GM18868 (cell line): ENCODE results near the gene DPYSL4.

Source experiments
- ATAC-seq: cut with Tn5 transposase; IDR thresholded peaks from one replicate; pipeline ENCODE4 v1.9.1; 2021; ENCODE audit warnings: mild to moderate bottlenecking, moderate library complexity; ENCODE audit not compliant: unreplicated experiment

The DPYSL4 gene

DNA sequence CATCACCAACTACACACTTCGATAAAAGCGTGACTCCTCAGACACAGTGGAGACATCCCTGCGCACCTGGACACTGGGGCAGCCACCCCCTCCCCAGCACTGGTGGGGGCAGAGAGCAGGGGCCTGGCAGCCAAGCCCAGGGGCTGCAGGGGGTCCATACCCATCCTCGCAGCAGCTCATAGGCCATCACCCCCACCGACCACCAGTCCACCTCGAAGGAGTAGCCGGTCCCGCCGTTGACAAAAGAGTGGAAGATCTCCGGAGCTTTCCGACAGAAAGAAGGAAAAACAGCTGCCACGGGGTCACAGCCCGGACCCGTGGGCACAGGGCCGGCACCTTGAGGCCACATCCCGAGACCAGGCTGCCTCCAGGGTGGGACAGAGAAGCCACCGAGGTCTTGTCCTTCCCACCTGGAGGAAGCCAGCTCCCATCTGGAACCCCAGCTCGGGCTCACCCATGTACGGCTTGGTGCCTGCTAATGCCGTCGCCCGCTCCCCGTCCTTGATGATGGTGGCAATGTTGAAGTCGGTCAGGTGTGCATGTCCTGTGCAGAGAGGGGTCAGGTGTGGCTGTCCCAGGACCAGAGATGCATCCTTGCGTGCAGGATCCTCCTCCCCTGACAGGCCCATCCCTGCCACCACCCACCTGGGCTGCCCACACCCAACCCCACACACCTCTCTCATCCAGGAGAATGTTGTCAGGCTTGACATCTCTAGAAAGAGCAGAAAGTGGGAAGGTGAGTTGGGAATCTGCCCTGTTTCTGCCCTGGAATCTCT, 38.5 kb downstream of the DPYSL4 start:
- no peak for ATAC-seq

DNA sequence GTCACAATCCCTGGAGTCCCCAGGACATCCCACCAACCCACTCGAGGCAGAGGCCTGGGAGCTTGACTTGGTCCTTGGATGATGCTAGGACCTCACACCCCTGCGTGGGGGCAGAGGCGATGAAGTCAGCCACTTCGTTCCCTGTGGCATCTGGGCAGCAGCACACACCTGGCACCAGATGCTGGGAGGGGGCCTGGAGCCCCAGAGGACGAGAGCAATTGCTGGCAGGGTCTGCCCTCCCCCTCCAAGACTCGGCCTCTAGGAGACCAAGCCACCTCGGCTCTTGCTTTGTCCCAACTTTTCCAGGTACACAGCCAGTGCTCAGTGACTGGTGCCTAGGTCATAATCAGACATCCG, 39.1 kb downstream of the DPYSL4 start:
- no peak for ATAC-seq

DNA sequence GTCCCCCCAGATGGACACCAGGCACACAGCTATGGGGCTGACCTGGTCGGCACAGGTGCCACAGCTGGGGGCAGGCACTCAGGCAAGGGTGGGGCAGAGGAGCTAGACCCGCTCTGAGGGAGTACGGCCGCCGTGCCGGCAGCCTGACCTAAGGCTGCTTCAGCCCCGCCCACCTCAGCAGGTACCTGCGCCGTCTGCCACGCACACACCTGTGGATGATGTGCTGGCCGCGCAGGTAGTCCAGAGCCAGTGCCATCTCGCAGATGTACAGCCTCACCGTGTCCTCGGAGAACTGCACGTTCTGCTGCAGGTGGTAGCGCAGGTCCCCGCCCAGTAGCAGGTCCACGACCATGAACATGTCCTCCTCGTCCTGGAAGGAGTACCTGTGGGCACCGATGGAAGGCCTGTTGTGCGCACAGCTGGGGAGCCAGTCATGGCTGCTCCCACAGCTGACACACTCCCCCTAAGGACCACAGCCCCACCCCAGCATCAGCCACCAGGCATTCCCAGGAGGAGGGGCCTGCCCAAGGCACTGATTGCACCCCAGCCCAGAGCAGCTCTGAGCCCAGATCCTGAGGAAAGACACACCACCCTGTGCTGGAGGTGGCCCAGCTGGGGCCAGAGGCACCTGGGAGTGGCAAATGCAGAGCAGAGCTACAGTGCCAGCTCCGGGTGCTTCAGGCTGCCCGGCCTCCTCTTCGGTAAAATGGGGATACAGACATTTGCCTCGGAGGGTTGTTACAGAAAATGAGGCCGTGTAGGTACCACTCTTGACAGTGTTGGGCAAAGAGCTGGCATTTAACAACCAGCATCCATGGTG, 40.0 kb downstream of the DPYSL4 start:
- ATAC-seq, result no peak

DNA sequence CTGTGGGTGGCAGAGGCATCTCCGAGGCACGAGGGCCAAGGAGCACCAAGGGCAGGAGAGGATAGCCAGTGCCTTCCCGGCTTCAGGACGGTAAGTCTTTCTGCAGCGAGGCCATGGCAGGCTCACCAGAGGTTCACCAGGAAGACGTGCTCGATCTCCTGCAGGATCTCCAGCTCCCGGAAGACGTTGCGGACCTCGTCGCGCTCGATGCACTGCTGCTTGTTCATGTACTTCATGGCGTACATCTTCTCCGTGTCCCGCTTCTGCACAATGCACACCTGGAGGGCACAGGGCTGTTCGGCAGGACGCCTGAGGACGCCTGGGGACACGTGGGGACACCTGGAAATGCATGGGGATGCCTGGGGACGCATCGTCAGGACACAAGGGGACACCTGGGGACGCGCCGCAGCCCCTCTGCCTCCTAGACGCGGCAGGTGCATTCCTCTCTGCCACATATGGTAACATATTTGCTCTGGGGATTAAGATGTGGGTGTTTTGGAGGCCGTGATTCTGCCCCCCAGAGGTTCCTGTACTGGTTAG, 41.2 kb downstream of the DPYSL4 start:
- ATAC-seq, result no peak

DNA sequence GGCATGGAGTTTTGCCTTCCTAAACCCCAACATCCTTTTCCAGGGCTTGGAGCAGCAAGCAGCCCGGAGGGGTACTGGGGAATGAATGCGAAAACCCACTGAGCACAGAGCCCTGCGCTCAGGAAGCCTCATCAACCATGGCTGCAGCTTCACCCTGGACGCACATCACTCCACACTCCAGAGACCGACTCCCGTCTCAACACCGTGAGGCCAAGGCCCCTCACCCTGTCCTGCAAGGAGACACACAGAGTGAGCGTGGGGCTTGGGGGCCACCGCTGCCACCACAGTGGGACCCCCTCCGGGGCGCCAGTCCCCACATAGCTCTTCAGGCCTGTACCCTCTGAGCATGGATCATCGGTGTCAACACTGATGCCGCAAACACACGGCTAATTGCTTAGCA, 41.9 kb downstream of the DPYSL4 start:
- ATAC-seq, result no peak

DNA sequence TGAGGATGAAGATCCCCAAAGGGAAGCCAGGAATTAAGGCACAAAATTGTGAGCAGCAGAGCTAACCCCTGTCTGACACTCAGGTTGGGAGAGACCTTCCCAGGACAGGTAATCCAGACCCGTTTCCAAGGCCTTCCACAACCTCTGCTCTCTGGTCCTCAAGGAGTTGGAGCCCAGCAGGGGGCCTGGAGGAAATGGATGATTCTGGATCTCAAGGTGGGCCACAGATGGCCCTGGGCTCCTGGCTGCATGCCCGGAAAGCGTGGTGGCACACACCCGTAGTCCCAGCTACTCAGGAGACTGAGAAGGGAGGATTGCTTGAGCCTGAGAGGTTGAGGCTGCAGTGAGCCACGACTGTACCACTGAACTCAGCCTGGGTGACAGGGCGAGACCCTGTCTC, 42.3 kb downstream of the DPYSL4 start:
- no peak for ATAC-seq

DNA sequence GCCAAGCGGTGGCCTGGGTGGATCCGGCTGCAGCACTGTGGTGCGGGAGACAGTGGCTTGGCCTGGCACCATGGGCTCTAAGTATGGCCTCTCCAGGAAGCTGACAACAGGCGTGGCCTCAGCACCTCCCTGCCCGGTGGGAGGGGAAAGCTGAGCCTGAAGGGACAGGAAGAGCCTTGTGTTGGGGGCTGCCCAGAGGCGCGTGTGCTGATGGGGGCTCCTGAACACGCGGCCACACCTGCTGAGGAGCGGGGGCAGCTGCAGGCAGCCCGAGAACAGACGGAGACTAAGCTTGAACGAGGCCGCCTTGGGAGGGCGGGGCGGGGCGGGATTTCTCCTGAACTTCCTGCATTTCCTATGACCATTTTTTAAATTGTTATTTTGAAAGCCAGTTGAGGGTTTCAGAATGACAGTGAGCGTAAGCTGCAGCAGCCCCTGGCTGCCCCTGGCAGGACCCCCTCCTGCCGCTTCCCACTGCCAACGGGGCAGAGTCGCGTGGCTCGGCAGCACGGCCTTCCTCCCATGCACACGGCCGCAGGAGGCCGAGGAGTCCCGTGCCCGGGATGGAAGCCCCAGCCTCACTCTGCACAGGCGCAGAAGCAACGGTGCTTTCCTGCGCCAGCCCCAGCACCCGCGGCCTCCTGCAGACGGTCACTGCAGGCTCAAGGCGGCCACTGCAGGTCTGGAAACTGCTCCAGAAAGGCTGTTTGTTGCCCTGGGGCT, 43.2 kb downstream of the DPYSL4 start:
- ATAC-seq, result no peak

DNA sequence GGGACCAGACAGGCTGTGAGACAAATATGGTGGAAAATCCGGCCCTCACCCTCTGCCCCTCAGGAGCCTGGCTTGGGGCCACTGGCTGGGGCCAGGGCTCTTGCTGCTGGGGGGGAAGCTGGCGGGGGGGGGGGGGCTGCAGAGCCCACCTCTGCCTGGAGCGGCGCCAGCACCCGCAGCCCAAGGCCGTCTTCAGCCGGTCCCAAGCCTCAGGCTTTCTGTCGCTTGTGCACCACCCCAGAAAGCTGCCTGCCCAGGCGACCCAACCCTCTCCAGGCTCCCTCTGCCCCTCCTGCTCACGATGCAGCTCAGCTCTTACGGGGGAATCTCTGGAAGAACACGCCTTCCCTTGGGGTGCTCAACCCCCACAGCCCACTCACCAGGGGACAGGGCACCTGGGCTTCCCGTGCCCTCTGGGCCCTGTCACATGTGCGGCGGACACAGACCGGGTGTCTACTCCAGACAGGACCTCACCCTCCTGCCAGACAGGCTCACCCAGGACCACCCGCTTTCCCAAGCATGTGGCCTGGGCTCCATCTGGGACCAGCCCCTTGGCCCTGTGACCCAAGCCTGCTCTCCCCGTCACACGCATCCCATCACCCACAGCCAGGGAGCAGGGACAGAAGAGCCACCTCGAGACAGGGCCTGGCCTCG, 43.9 kb downstream of the DPYSL4 start:
- ATAC-seq, result no peak

DNA sequence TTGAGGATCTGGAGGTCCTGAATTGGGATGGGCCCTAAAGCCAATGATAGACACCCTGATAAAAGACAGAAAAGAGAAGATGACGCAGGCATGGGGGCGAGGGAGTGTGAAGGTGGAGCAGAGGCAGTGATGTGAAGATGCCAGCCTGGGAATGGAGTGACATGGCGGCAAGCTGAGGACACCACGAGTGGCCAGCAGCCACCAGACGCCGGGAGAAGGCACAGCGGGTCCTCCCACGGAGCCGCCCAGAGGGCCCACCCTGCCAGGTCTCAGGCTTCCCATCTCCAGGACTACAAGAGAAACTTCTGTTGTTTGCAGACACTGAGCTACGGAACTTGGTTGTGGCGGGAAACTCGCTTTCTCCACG, 44.9 kb downstream of the DPYSL4 start:
- ATAC-seq, result no peak

DNA sequence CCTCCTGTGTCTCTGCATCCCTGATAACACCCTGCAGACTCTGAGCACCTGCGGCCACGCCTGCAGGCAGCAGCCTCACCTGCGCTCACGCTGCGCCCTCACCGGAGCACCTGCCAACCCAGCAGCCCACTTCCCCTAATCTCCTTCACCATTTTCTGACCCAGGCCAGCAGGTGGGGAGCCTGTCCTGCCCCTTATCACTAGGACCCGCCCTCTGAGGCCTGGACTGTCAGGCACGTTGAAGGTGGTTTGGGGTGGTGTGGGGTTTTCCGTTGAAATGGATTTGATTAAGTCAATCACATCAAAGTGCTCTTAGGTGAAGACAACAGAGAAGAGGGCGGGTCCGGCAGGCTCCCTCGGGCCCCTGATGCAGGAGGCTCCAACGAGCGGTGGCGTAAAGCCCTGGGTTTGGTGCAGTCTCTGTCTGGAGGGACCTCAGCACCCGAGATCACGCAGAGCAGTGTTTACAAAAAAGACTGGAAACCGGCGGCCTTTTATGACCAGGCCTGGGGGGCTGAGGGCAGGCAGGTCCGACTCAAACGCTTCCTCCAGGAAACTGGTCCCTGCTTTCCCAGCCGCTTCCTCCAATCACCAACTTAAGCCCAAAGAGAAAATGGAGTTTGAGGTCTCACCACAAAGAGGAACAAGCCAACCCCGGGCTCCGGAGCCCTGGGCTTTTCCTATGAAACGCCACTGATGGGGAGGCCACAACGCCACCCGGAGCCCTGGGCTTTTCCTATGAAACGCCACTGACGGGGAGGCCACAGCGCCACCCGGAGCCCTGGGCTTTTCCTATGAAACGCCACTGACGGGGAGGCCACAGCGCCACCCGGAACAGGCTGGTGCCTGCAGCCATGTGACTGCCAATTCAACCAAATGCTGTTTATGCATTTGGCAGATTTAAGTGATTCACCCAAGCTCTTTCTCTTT, 45.5 kb downstream of the DPYSL4 start:
- ATAC-seq, result no peak

DNA sequence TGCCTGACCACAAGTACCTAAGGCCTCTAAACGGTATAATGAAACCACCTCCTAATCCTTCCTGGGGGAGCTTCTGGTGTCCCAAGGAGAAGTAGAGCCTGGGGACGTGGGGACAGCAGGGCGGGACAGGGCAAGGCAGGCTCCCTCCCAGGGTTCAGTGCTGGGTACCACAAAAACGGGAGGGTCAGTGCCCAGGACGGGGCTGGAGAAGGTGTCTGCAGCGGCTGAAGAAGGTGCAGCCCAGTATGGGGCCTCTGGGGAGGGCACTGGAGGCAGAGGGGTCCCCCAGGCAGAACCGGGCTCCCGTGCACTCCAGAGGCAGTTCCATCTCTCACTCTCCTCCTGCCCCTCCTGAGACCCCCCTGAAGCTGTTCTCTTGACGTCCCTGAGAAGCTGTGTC, 46.2 kb downstream of the DPYSL4 start:
- ATAC-seq, result no peak

DNA sequence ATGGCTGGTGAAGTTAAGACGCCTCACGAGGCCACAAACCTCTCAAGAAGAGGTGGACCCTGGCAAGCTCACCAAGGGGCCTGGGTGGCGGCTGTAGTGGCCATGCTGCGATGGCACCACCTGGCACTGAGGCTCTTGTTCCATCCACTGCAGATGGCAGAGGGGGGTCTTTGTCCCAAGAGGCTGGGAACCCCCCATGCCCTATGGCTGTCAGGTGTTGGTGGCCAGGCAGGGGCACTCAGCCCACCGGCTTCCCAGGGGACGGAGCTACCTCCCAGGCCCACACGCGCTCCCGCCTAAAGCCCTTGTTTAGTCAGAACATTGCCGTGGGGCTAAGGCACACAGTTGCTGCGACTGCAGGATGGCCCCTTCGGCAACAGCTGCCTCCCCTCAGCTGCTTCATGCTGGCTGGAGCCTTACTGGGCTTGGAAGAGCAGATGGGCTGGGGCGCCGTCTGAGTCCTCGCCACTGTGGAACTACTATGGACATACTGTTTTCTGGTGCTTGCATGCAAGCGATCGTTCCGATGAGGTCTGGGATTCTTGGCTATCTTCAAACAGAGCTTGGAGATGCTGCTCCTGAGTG, 46.8 kb downstream of the DPYSL4 start:
- no peak for ATAC-seq

DNA sequence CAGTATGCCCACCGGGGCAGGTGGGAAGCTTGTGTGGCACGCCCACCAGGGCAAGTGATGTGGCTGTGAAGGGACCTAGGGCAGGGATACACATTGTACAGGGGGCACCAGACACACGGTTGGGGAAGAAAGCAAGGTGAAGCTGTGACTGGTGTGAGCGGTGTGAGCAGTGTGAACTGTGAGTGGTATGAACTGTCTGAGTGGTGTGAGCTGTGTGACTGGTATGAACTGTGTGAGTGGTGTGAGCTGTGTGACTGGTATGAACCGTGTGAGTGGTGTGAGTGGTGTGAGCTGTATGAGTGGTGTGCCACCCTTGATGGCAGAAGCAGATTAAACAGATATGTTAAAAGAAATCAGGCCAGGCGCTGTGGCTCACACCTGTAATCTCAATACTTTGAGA, 48.1 kb downstream of the DPYSL4 start:
- ATAC-seq, result no peak

DNA sequence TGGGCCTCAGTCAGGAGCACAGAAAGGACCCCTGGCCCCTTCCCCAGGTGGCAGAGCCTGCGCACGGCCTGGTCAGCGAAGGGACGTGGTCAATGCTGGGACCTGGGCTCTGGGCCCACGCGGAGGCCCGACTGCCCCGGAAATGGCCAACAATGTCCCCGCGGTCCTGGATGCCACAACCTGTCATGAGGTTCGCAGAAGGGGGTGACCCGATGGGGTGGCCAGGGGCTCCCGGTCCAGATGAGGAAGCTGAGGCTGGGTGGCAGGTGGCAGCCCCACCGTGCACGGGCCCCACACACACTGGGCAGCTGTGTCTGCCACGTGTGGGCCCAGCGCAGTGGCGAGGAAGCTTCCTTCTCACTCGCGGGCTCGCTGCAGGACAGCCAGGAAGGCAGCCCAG, 49.4 kb downstream of the DPYSL4 start:
- ATAC-seq, result no peak

DNA sequence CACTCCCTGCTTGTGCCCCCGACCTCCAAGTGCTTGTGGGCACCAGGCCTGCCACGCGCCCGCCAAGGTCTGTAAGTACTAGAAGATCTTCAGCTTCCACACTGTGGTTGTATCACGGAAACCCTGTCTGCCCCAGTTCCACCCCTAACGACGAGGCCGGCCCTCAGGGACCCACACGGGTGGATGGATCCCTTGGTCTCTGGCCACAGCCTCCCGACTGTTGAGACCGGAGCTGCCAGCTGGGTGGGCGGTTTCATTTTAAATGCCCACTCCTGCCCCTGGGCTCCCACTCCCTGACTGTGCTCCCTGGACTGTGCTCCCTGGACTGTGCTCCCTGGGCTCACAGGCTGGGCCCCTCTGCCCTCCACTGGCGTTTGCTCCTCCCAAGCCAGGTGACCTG, 50.1 kb downstream of the DPYSL4 start:
- ATAC-seq, result no peak

DNA sequence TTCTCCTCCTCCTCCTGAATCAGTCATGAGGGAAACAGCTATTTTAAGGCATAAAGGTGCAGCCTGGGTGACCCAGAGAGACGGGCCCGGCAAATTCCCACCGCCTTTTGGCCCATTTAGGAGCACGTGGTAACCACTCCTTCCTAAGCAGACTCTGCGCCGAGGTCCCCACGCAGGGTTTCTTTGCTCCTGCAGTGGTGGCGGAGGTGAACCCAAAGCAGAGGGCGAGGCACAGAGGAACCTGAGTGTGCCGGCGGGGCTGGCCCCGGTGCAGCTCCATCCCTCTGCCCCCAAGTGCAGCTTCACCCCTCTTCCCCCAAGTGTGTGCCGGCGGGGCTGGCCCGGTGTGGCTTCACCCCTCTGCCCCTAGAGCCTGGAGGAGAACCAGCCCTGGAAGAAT, 50.6 kb downstream of the DPYSL4 start:
- ATAC-seq, result no peak

DNA sequence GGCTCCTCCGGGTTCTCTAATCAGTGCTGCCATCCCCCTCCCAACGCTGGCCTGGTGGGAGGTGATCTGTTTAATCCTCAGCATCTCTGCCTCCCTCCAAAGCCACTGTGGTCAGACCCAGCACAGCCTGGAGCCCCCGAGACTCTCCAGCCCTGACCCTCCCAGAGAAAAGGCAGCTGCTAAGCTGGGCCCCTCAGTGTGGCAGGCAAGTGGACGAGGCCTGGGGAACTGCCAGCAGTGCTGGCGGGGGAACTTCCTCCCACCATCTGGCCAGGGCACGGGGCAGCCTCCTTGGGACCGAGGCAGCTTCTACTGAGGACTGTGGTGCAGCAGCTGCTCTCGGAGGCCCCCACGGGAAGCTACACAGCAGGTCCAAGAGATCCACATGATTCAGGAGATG, 51.1 kb downstream of the DPYSL4 start:
- no peak for ATAC-seq

DNA sequence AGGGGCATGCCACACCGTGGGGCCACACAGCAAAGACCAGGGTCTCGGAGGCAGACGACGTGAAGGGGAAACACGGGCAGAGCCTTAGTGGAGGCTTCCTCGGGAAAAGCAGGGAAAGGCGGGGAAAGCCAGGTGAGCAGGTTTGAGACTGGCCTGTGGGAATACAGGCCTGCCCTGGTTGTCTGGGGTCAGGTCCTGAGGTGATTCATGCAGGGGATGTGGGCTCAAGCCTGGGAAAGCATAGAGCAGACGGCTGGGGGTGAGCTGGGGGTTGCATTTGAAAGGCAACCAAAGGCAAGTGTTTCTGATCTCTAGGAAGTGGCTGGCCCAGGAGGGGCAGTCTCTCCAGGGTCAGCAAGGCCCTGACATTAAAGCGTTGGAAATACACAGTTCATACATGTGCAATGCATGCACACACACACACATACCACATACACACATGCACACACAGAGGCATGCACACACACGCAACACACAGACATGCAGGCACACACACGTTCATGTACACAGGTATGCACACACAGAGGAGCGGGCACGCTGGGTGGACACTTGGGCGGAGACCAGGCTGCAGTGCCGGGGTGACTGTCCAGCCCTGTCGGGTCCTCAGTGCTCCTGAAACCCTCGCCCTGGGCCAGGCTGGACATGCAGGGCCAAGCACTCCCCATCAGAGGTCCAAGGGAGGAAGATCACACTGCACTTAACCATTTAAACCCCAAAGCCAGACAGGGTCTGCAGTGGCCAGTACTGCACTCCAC, 51.8 kb downstream of the DPYSL4 start:
- no peak for ATAC-seq
